ENCODE results near the gene OR10A2.
"Not testable (repeated sequence)": the region's sequence is repeated elsewhere in the genome, so short reads cannot be mapped to it uniquely, and the experiment has no call there.

The OR10A2 gene, protein sequence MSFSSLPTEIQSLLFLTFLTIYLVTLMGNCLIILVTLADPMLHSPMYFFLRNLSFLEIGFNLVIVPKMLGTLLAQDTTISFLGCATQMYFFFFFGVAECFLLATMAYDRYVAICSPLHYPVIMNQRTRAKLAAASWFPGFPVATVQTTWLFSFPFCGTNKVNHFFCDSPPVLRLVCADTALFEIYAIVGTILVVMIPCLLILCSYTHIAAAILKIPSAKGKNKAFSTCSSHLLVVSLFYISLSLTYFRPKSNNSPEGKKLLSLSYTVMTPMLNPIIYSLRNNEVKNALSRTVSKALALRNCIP

GRCh38 chr11:6862961-6863360 is at the start of gene OR10A2:
Gene OR10A2 (plus strand): TSS chr11:6863057. CDS start chr11:6869755, 6,698 bp downstream.
- DNase-seq, result no peak

DNA sequence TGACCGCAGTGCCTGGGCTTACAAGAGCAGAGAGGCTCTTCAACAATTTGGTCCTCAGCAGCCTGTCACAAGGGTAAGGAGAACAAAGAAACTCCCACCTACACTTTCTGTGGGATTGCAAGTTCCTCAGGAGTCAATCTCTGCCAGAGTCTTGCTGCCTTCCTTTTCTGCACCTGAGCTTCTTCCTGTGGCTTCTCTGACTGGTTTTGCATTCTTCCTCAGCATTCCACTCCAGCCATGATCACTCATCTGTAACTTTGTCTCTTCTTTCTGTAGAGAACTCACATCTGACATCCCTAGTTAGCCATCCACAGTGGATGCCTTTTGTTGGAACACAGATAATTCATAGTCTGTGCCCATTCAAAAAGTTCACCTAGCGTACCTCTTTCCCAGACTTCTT is 49.2 kb upstream of the OR10A2 start:
- no peak for DNase-seq

DNA sequence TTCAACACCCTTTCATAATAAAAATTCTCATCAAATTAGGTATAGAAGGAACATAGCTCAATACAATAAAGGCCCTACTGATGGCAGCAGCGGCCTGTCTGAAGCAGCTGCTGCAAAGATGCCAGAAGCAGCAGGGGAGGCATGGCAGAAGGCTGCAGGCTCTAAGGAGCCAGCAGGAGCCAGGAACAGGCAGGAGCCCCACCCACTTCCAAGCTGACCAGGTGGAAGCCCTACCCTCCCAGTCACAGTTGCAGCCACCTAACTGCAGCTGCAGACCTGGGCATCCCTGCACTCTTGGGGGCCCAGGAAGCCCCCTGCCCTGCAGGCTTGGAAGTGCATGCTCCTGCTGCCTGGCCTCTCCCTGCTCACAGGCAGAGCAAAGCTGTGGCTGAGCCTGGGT is 45.2 kb upstream of the OR10A2 start:
- DNase-seq, result no peak

- no peak for DNase-seq
Measured at GRCh38 chr11:6818967-6819366, 43.9 kb upstream of the OR10A2 start.

GRCh38 chr11:6824136-6824823 is 38.6 kb upstream of the OR10A2 start:
- DNase-seq, result no peak

GRCh38 chr11:6825231-6825744 is 37.6 kb upstream of the OR10A2 start:
- no peak for DNase-seq

DNA sequence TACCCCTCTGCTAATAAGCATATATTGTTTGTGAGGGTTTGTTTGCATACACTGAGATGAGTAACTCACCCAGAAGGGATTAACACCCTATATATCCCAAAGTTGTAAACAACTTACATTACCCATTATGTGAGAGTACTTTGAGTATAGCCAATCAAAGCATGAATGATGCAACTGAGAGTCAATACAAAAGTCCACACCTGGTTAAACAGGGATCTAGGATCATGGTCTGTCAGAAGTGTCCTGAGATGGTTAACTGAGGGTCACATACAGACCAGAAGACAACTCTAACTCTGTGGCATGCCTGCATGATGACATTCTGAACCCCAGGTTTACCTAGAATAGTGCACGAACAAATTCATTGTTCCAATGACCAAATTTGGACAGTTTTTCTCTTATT is 34.8 kb upstream of the OR10A2 start:
- DNase-seq, result no peak

- no peak for DNase-seq
Measured at GRCh38 chr11:6833356-6833755, 29.5 kb upstream of the OR10A2 start.

DNA sequence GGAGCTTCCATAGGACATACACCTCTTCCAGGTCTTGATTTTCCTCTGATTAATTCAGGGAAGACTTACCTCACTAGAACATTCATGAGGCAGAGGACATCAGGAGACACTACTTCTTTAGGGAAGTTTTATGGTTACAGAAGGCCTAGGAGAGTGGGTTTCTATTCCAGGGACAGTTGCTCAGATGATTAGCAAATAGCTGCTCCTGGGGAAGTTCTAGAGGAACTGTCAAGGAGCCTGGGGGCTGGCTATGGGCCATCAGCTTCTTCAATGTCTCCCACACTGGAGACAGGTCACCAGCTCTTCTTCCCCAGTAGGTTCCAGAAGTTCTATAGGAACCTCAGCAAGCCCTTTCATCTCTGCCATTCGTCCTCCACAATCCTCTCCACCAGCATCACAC is 28.8 kb upstream of the OR10A2 start:
- DNase-seq, result no peak

- DNase-seq, result no peak
Measured at GRCh38 chr11:6841694-6842093, 21.2 kb upstream of the OR10A2 start.

GRCh38 chr11:6843670-6844069 is 19.2 kb upstream of the OR10A2 start:
- DNase-seq, result no peak

GRCh38 chr11:6844356-6844755 is 18.5 kb upstream of the OR10A2 start:
- DNase-seq, result no peak

- DNase-seq, result no peak
Measured at GRCh38 chr11:6845383-6845782, 17.5 kb upstream of the OR10A2 start, which contains the start of gene OR10A5. Gene OR10A5 (plus strand): TSS chr11:6845683. CDS start chr11:6845683, 0 bp downstream.

DNA sequence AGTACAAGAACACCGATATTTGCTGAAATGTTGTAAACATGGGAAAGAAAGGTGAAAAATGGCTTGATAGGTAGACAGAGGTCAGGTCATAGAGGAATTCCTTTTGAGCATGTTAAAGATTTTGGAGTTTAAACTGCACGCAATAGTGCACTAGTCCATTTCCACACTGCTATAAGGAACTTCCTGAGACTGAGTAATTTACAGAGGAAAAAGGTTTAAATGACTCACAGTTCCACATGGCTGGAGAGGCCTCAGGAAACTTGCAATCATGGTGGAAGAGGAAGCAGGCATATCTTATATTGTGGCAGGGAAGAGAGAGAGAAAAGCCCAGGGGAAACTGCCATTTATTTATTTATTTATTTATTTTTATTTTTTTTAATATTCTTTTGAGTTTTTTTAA is 12.3 kb upstream of the OR10A2 start:
- no peak for DNase-seq

- DNase-seq, result not testable (repeated sequence)
Measured at GRCh38 chr11:6854801-6855200, 8.1 kb upstream of the OR10A2 start.

DNA sequence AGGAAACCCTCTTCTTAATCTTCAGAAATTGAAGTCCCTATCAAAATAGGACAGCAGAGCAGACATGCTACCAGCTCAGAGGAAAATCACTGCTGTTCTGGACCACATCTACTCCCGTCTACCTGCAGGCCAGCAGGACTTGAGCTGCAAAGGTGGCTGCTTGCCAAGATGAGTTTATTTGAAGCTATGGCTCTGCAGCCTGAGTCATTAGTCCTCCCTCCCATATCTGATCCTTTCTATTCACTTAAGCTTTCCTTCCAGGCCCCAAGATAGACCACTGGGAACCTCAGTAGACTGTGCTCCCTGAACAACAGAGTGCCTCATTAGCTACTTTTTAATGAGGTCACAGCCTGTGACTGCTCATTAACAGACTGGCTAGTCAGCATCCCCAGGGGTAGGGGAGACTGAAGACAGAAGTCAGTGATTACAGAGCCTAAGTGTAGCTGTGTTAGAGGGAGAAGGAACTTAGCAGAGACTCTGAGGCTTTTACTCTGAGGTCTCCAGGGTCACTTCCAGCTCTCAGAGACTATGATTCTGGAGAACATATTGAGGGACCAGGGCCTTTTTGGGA is 6.8 kb upstream of the OR10A2 start:
- no peak for DNase-seq

GRCh38 chr11:6856871-6857270 is 6.0 kb upstream of the OR10A2 start:
- DNase-seq, result no peak

GRCh38 chr11:6864438-6864837 is 1.6 kb downstream of the OR10A2 start:
- DNase-seq, result no peak

- DNase-seq, result no peak
Measured at GRCh38 chr11:6871278-6871677, 8.4 kb downstream of the OR10A2 start.

GRCh38 chr11:6875761-6876160 is 12.9 kb downstream of the OR10A2 start:
- DNase-seq, result no peak

- DNase-seq, result no peak
Measured at GRCh38 chr11:6876325-6876724, 13.5 kb downstream of the OR10A2 start, which contains the start of gene OR10A4. Gene OR10A4 (plus strand): TSS chr11:6876625. CDS start chr11:6876648, 23 bp downstream.

DNA sequence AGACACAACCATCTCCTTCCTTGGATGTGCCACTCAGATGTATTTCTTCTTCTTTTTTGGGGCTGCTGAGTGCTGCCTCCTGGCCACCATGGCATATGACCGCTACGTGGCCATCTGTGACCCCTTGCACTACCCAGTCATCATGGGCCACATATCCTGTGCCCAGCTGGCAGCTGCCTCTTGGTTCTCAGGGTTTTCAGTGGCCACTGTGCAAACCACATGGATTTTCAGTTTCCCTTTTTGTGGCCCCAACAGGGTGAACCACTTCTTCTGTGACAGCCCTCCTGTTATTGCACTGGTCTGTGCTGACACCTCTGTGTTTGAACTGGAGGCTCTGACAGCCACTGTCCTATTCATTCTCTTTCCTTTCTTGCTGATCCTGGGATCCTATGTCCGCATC is 14.1 kb downstream of the OR10A2 start:
- no peak for DNase-seq

DNA sequence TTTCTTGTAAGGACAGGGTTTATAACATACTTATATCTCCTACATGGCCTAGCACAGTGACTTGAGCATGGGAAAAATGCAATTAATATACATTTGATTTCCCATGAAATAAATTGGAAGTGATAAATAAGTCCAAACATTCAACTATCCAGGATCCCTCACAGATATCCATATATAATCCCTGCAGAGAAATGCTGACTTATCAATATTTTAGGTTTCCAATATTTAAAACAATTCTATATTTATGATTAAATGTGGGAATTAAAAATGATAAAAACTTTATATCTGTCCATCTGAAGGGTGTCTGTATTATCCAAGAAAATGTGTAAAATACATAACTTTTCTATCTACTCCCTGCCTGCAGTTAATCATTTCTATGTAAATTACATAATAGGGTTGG is 19.9 kb downstream of the OR10A2 start:
- no peak for DNase-seq

GRCh38 chr11:6887711-6888110 is 24.9 kb downstream of the OR10A2 start:
- DNase-seq, result not testable (repeated sequence)

All from SW 1271 (cell line).